ENCODE results near the gene PRR5L.

Gene PRR5L

DNA sequence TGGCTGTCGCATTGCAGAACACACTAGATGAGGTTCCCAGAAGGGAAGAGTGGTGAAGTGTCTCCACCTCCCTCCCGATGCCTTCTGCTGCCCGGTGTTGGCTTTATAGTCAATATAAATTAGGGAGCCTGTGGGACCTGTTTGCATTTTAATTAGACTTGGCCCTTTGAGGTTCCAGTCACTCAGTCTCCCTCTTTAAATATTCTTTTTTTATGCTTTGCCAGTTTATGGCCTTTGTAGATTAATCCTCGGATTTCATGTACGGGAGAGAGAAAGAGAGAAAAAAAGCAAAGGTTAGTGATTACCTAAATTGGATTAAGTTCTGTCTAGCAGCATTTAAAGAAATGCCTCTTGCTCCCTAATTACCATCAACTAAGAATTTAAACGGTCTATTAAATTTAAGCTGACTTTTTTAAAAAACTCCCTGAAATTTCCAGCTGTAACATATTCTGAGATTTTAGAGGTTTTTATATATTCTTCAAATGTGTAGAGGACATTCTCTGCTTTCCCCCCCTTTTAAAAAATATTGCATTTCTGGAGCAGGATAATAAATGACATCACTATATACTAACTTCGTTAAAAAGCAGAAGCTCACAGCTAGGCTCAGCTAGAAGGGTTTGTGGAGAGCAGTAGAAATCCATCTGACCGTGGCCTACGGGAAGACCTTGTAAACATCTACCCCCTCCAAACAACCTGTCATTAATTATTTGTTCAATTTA, 84.4 kb downstream of the PRR5L start:
- peak; percentile 23 for DNase-seq

DNA sequence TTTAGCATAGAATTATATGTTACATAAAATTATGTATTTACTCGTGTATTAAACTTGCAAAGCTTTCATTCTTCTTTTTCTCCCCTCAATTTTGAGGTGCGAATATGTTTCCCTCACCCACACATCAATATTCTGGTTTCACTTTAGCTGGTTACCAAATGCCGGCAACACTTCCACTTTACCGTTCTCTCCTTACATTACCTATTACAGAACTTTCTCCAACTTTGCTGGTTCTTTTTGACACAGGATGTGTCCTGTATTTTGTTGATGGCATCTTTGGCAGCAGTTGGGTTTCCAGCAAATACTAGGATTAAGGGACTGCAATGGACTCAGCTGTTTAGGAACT, 84.9 kb downstream of the PRR5L start:
- no peak for DNase-seq

DNA sequence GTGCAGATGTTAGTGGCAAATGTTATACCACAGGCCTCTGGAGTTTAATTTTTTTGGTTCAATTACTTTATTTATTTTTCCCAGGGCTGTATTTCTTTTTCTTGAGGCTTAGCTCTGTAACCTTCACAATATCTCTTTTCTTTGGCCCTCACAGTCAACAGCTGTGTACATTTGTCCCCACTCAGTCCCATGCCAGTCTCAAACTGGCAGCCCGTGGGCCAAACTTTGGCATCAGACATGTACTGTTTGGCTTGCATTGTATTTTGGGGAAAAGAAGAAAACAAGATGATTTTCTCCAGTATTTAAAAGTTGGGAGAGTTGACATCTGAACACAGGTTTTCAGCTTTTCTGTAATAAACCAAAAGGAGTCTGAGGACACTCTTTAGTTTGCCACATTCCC, 87.1 kb downstream of the PRR5L start:
- no peak for DNase-seq

DNA sequence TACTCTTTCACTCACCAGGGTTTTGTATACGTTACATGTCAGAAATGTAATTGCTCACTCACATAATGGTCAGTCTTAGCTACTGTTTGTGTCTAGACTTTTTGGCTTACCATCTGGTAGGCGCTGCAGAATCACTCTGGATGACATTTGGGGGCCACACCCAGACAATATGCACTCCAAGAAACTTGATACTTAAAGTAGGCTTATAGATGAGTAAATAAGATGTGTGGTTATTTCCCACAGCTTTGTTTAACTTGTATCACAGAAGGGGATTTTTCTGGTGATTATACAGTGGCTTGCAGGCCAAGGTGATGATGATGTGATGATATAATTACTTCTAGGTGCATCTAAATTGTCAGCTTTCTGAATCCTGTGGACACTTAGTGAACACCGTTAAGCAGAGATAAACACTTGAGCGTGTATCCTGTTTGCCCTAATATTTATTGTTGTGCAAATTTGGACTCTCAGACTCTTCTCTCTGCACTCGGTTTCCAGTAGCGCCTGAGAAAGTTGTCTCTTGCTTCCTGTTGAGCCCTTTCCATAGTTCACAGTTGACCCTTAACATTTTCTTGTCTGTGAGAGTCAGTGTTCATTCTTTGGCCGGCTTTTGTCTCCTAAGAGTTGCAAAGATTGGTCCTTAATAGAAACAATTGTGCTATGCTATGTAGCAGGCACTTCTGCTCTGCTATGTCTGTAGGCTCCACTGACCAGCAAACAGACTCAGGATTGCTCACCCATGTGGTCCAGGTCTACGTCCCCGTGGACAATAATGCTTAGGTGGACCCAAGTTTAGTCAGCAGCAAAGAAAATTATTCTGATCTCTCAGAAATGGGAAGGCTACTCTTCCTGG, 89.3 kb downstream of the PRR5L start:
- DNase-seq, result no peak

DNA sequence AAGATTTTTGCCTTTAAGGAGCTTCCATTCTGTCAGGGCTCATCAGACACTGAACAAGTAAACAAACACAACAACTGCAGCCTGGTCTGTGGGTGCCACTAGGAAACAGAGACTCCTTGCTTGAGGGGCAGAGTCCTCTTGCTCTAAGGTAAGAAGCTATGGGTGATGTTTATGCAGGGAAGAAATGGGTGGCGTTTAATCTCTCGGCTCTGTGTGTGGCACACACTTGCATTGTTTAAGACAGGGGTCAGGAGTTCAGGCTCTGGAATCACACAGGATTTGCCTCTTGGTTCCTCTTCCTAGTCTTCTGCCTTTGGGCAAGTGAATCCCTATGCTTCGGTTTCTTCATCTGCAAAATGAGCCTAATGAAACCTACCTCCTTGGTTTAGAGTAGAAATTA, 90.3 kb downstream of the PRR5L start:
- DNase-seq, result peak; percentile 23

DNA sequence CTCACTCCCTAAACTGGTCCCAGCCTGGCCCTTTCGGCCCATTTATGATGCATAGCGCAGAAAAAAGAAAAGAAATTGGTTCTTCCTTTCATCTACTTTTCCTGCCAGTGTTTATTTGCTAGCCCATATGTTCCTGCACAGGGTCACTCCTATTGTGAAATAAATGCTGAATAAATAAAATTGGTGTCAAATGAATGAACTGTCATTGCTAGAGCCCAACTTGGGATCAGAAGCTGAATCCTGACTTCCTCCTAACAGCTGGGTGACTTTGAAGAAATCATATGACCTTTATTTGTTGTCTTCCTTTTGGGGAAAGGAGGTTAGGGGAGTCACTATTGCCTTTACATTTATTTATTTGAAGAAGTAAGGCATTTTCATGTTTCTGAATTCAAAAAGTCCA, 92.0 kb downstream of the PRR5L start:
- DNase-seq, result peak; percentile 15

DNA sequence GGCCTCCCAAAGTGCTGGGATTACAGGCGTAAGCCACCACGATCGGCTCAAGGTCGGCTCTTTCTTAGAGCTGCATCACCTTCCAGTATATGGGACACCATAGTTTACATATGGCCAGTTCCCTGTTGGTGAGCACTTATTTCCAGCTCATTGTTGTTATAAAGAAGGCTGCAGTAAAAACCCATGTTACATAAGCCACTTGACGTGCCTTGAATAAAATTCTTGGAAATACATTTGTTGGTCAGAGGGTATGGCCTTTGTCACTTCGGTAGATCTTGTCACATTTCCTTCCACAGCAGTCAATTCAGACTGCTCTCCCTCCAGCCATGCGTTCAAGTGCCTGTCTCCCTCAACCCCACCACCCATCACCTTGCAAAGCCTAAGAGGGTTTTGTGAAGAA, 92.9 kb downstream of the PRR5L start:
- DNase-seq, result peak; percentile 13

DNA sequence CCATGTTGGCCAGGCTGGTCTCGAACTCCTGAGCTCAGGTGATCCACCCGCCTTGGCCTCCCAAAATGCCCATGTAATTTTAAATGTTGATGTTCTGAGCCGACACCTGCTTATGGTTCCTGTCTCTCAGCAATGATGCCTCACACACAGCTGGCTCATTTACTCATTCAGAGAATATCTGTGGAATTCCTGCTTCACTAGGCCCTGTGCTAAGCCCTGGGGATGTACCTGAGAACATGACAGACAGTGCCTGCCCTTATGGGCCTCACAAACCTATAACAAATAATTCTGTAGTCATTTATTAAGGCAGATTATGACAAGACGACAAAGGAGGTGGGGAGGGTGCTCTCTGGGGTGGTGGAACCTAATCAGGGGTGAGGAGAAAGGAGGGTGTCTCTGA, 93.7 kb downstream of the PRR5L start:
- no peak for DNase-seq

DNA sequence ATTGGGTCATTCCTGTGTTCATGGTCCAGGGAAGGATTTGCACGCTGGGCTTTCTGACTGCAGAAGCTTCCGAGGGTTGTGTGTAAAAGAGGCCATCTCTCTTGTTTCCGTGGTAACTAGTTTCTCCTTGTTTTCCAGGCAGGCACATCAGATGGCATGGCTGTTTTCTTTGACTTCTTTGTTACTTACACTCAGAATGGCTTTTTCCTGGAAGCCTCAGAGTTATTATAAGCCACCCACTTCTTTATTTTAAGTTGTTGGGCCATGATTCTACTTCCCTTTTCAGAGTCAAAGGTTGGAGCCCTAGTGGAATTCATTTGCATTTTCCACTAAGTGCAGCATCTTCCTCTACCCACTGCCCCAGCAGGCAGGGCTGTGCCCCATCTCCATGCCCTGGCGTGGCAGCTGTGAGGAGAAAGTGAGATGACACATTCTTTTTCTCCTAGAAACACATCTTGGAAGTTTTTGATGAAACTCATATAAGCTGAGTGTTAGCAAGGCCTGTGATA, 94.9 kb downstream of the PRR5L start:
- DNase-seq, result peak; percentile 96

DNA sequence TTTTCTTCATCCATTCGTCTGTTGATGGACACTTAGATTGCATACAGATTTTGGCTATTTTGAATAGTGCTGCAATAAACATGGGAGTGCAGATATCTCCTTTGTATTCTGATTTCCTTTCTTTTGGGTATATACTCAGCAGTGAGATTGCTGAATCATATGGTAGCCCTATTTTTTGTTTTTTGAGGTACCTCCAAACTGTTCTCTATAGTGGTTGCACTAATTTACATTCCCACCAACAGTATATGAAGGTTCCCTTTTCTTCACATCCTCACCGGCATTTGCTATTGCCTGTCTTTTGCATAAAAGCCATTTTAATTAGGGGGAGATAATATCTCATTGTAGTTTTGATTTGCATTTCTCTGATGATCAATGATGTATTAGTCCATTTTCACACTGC, 96.1 kb downstream of the PRR5L start:
- peak; percentile 79 for DNase-seq

DNA sequence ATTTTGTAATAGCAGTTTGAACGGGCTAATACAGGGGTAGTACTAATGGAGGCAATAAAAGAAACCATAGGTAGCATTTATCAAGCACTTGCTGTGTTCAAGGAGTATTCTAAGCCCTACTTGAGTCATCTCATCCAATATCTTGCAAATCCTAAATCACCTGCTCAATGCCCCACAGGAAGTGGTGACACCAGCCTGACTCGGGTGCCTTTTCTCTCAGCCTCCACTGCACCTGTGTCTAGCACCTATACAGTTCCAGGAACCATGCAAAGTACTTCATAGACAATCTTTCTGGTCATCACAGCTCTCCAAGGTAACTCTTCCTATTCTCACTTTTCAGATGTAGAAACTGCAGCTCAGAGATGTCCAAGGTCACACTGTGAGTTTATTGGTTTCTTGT, 98.0 kb downstream of the PRR5L start:
- DNase-seq, result no peak

DNA sequence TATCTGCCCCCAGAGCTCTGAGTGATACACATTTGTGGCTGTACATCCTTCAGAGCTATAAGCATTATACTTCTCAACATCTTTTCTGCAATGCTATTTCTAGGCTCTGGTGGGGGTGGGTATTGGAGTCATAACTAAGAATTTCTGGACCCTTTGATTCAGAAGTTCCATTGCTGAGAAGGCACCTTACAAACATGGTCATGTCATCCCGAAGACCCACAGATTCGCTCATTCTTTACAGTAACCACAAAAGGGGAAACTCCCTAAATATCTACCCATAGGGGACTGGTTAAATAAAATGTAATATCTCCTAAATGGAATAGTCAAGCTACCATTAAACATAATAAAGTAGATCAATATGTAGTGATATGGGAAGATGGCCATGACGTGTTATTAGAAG, 98.8 kb downstream of the PRR5L start:
- no peak for DNase-seq

DNA sequence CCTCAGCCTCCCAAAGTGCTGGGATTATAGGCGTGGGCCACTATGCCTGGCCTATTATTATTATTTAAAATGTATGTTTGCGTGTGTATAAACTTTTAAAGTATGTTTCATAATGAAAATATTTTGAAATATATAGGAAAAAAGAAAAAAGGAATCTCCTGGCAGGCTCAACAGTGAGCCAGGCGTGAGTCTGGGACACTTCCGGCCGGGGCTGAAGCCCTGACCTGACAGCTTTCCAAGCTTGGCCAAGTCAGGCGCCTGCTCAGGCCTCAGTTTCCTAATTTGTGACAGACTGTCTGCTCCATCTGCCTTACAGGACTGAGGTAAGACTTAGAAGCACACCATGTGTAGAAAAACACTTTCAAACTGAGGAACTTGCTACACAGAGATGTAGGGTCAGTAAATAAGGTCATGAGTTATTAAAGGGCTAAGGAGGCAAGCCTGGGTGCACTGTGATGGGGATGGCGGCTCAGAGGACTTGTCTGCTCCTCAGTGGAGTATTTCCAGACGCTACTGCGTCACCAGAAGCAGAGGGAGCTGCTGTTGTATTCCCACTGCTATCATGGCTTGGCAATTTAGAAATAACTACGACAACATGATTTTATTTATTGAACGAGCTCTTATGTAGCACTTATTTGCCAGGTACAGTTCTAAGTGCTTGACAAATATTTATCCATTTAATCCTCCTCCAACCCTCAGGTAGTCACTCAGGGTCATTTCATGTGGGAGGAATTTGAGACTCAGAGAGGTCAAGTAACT, 100.1 kb downstream of the PRR5L start:
- DNase-seq, result no peak

DNA sequence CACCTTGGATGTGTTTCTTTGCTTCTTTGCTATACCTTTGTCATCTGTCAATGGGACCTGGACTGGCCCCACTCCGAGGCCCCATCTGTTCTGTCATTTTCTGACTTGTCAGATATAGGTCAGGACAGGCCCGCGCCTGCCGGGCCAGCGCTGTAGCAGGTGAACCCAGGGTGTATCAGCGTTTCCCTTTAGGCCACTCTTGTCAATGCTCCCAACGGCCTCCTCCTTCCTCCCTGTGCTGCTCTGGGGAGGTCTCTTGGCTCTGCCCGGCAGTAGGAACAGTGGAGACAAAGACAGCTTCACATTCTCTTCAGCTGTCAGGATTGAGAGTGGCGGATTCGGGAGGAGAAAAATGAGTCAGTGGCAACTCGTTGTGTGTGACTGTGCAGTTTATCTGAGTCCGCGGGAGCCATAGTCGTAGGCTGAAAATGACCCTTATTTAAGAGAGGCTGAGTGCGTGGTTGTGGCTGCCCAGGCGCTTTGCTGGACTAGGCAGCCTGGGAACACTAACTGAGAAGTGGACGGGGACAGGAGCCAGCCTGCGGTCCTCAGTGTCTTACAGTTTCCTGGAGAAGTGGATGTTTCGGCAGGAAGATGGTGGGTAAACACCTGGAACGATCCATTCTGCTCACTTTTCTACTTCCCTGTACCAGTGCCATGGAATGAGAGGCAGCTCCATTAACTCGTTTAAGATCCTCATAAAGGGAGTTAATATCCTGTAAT, 102.3 kb downstream of the PRR5L start:
- no peak for DNase-seq

DNA sequence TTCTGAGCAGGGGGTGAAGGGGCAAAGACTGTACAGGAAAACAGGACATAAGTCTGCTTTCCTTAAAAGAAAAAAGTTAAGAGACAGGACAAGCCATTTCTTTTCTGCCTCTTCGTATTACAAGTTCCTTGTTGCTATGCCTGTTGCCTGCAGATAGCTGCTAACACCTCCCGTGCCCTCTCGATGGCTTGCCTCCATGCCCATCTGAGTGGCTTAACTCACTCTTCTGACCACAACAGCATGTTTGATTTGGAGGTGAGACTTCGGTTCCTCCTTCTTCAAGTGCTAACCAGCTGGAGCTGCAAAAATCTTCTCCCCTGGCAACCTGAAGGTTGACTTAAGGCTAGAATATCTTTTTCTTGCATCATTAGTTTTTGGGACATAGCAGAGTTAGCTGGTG, 103.1 kb downstream of the PRR5L start:
- no peak for DNase-seq

DNA sequence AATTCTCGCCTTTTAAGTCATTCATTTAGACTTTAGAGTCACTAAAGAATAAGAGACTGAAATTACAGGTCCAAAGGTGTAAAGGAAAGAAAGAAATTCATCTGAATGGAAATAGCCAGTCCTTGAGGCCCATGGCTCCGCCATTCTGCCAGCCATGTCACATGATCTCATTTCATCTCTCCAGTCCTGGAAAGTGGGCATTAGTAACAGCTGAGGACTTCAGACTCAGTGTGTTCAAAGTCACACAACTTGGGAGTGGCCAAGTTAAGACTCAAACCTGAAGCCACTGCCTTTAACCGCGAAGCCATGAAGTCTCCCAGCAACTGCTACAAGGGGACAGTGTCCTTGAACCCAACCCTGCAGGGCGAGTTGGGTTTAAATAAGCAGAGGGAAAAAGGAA, 103.7 kb downstream of the PRR5L start:
- no peak for DNase-seq

DNA sequence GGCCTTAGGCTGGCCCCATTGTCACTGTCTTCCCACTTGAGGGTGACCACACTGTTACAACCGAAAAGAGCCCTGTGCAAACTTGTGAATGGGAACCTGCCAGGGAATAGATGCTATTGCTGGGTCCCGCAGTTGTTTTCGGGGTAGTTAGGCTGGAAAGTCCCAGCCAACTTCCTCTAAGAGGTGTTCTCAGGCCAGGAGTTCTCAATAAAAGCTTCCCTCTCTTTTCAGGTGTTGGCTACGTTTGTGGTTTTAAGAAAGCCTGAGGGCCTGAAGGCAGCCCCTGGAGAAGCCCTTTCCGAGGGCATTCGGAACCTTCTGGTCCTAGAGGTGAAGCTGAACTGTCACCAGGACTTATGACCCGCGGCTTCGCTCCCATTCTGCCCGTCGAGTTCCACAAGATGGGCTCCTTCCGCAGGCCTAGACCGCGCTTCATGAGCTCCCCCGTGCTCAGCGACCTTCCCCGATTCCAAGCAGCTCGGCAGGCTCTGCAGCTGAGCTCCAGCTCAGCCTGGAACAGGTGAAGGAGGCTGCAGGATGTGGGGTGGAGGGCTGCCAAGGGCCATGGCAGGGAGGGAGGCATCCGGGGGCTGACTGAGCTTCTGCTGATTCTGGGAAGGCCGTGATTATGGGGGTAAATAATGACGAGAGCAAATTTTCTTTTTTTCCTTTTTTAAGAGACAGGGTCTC, 104.8 kb downstream of the PRR5L start:
- DNase-seq, result no peak

DNA sequence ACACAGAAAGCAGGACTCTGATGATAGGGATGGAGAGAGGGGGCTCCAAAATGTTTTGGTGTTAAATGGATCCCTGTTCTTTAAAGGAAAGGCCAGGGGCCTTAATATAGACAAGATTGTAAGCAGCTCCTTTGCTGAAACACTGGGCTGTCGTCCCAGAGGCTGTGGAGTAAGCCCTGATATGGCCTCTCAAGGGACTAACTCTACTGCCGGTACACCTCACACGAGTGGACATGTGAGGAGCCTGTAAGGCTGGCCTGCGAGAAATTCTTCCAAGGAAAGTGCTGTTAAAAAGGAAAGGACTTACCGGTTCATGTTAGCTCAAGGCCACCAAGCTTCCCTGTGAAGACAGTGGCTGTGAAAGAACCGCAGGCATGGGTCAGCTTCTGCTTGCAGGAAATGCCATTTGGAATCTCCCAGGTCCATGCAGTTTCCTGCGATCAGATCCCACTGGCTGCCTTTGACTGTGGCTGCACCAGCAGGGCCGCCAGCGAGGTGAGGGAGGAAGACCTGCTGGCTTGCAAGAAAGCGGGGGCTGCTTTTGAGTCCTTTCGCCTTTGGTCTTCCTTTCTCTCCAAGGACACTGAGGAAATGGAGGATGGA, 106.6 kb downstream of the PRR5L start:
- DNase-seq, result no peak

DNA sequence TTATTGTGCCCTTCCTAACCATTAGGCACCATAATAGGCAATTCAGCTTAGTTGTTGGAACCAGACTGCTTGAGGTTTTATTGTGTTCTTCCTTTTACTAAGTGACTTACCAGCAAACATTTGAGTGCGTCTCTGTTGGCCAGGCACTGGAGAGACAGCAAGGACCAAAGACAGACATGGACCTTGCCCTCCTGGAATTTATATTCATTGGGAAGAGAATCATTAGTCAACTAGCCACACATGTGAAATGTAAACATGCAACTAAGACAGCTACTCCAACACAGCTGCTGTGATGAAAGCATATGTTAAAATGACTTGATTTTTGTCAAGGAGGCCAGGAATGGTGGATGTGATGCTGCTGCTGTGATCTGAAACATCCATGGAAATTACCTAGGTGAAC, 107.6 kb downstream of the PRR5L start:
- no peak for DNase-seq

DNA sequence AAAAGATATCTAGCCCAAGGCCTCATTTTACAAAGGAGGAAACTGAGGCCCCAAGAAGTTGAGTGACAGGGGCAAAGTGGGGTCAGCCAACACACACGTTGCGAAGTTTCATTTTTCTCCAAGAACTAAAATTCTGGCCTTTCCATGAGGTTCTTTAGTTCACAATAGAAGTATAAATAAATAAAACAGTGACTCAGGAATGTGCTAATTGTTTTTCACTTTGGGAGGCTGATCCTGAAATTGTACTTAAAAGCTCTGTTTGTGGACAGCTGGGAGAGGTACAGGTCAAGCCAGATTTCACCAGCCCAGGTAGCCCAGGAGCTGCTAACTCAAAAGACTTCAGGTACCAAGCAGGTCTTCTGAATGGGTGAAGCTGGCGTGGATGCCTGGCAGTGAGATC, 108.7 kb downstream of the PRR5L start:
- no peak for DNase-seq

DNA sequence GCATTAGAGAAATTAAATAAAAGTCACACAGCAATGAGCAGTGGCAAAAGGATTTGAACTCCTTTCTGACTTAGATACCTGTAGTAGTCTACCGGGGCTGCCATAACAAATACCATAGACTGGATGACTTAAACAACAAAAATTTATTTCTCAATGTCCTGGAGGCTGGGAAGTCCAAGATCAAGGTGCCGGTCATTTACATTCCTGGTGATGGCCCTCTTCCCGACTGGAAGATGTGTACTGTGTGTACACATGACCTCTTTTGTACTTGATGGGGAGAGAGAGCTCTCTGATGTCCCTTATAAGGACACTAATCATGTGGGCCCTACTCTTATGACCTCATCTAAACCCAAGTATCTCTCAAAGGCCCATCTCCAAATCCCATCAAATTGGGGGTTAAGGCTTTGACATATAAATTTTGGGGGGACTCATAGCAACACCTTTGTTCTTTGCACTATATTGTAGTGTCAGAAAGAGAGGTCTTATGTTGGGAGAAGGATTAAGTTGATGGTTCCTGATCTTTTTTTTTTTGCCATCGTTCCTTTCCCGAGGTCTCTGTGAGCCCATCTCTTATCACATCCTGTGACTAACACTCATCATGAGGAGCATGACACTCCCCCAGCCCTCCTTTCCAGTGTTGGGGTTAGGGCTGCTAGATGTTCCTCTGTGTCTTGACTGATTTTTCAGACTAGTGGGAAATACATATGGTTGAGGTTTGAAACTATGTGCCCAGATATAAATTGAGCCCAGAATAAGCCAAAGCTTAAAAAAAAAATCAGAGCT, 109.7 kb downstream of the PRR5L start:
- DNase-seq, result no peak

Data from MV-4-11 (cell line).